Activated CD8-positive, alpha-beta memory T cell treated with anti-CD3 and anti-CD28 coated beads for 48 hours (primary cell): Measurements from ENCODE around the gene TRAPPC3.

Experiments used
- DNase-seq, 3 experiments: peaks; one replicate each; pipeline ENCODE4 v3.0.0-alpha.2; 2020; ENCODE audit warnings: low read depth in 2 of 3, low spot score in 2 of 3

The TRAPPC3 gene

DNA sequence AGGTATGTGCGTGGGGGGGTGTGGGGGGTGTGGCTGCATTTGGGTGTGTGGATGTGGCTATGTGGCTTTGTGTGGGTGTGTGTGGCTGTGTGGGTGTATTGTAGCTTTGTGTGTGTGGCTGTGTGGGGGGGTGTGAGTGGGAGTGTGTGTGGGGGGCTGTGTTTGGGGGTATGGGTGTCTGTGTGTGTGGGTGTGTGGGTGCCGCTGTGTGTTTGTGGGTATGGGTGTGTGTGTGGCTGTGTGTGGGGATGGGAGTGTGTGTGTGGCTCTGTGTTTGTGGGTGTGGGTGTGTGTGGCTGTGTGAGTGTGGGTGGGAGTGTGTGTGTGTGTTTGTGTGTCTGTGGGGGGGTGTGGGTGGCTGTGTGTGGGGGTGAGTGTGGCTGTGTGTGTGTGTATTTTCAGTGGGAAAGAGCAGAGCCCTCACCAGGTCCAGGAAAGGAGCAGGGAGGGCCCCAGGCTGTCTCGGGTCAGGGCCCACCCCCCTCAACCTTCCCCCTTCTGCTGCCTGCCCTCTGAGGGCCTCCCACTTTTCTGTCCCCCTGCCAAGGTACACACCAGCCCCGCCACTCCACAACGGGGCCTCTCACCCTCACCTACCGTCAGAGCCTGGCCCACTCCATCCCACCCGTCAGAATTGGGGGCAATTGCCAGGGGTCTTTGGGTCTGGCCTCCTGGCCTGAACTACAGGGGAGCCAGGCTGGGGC is 22.3 kb downstream of the TRAPPC3 start:
- no peak for DNase-seq

DNA sequence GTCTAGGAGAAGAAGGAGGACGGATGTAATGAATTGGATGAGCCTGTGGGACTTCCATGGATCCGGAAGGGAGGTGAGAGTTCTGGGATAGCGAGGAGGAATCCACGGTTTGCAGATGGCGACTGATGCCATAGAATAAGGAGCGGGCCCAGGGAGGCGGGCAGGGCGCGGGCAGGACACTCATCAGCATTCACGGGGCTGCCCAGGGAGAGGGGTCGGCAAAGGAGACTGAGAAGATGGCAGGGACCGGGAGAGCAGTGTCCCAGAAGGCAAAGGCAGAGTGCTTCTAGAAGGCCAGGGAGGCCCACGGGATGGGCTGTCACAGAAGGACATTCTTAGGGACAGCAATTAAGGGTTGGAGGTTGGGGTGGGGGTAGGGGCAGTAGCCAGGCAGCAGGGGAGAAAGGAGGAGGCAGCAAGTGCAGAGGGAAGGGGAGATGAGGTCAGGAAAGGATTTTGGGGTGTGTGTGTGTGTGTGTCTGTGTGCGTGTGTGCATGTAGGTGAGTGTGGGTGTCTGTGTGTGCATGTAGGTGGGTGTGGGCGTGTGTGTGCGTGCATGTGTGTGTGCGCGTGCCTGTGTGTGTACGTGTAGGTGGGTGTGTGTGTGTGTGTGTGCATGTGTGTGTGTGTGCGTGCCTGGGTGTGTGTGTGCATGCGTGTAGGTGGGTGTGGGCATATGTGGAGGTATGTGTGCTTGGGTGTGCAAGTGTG is 23.1 kb downstream of the TRAPPC3 start:
- no peak for DNase-seq

DNA sequence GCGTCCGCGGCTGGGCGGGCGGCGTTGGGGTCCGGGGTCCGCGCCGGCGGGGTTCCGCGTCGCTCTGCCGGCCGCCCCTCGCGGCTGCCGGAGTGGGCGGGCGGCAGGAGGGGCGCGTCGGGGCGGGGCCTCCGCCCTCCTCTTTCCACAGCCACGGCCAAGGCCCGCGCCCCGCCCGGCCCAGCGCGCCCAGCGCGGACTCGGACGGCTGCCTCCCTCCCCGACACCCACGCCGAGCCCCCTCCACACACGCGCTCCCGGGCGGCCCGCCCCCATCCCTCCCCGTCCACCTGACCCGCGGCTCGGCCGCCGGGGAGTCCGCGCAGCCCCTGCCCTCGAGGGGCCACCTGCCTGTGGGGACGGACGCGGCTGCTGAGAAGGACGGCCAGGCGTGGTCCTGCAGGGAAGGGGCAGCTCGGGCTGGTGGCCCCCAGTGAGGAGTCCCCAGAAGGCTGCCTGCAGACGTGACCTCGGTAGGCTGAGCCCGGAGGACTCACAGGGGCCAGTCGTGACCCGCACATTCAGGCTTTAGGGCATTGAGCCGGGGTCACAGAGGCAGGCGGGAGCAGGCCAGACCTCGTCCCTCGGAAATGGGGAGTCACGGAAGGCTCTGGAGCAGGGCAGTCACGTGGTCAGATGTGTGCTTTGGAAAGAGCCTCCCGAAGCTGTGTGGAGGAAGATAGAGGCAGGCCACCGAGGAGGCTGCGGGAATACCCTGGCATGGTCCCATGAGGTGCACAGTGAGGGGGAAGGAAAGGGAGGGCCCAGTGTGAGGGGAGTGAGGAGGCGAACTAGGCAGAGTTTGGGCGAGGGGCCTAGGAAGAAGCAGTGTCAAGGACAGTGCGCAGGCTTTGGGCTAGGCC is 23.9 kb downstream of the TRAPPC3 start, which contains the start of gene COL8A2:
Gene COL8A2, minus strand, starts transcription at position 94 of the 863 bp plus-strand sequence. CDS start 24,980 bp downstream, outside the sequence.
- DNase-seq: no peak

DNA sequence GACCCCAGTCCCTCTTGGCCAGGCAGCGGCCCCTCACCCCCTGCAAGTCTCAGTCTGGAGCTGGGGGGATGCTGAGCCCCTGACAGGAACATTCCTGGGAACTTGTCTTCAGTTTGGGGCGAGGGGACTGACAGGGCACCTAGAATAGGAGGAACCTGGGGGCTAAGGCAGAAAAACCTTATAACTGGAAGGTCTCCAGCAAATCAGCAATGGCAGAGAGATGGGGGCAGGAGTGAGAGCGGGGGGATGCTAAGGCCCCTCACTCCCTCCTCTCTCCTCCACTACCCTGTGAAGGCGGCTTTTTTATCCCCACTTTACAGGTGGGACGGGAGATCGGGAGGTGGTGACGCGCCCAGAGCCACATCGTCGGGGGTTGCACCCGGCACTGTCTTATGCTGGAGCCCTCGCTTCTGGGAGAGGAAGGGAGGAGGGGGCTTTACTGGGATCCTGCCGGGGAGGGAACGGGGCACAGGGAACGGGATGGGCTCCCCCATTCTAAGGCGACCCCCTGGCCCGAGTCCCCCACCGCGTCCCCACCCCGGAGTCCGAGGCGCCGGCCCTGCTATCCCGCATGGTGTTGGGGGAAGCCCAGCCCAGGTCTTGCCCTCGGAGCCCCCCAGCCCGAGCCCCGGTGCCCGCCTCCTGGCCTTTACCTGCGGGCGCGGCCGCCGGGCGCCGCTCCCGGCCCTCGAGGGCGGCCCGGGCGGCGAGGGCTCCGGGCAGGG is 24.7 kb downstream of the TRAPPC3 start:
- no peak for DNase-seq

DNA sequence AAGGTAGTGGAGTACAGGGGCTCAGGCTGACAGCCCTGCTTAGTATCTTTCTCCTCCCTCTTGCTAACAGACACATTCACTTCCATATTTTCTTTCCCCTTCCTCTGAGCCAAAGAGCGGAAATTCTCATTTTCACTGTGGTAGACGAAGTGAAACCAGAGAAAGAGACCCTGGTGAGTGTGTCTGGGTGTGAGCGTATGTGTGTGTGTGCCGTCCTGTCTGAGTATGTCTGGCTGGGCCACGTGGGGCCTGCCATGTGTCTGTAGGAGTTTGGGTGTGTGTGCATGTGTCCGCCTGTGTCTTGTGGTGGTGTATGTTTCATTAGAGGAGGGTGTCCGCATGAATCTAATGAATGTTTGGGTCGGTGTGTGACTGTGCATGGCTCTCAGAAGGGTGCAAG is 25.9 kb downstream of the TRAPPC3 start:
- no peak for DNase-seq

DNA sequence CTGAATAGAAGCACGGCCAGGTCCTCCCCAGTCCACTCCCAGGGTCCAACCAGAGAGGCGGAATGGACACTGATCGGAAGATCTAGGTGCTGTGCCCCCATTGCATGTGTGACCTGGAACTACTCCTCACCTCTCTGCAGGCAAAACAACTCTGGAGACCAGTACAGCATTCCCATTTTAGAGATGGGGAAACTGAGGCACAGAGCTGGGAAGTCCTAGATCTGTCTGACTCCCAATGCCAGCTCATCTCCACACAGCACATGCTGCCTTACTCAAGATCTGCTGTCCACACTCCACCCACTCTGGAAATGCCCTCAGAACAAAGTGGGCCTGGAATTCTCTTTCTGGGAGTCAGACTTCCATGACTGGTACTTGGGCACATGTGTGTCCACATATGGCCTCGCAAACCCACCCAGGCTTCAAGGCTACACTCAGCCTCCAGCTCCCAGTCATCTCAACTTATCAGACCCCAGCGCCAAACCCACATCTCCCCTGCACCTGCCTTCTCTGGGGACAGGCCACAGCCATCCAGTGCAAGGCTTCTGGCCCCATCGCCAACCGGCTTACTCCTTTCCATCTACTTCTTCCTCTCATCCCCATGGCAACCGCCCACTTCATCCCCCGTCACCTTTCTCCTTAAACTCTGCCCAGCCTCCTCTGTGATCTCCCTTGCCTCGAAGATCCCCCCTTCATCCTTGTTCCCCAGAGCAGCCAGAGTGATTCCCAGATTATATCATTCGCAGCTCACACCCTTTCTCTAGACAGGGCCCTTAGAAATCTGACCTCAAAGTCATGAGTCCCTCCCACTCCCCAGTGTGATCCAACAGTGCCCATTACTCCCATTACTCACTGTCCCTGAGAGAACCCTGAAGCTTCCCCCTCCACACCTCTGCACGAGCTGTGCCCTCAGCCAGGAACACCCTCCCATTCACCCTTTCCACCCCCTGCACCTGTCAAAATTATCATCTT is 26.9 kb downstream of the TRAPPC3 start:
- no peak for DNase-seq

DNA sequence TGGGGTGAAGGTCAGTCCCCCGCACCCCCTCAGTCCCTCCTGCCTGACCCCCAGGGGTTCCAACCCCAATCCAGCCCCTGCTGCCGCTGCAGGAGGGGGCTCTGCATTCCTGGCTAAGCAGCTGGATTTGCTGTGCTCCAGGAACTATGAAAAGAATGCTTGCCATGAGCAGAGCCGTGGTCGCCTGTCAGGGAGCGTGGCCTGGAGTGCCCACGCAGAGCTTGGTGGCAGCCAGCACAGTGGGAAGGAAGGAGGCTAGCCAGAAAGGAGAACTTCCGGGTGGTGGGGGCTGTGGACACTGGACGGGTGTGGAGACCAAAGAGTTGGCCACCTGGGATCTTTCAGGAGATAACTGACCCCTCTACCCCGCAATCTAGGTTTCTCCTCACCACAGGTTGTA is 29.8 kb downstream of the TRAPPC3 start:
- no peak for DNase-seq

DNA sequence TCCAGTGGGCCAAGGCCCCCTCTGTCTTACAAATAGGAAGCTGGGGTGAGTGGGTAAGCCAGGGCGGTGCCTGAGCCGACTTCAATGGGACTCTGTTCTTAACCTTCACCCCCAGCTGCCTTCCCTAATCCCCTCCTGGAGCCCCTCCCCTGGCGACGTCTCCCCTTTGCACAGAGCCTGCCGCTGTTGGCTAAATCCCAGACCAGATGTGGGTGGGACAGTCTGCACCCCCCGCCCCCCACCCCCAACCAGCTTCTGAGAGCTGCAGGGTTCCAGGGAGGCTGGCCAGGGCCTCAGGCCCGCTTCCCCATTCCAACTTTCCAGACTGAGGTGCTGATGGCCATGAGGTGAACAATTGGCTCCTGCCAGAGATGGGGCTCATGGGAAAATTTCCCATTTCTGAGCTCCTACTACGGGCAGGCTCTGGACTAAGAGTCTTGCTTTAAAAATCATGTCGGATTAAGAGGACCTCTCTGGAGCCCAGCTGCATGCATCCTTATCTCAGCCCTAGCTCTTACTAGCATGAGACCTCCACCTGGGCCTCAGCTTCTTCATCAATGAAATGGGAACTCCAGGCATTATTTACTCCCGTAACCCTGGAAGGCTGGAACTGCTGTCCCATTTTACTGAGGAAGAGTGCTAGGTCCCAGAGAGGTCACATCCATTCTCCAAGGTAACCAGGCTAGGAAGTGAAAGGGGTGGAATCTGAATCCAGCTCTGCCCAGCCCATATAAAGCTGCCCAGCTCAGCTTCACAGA is 30.7 kb downstream of the TRAPPC3 start:
- DNase-seq: no peak

DNA sequence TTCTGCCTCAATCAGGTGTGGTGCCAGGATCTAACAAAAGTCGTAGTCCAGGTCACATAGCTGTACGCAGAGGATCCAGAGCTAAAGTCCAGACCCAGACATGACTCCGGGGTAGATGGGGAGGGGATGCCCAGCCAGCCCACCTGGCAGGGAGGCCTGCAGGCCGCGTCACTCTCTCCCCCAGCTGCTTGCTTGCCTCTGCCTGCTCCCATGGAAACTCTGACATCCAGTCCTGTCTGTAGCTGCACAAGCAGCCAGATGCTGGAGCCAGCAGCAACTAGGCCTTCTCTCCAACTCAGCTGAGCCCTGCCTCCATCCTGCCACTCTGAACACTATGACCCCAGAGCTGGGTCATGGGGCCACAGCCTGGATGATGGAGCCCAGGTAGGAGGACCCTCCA is 32.4 kb downstream of the TRAPPC3 start:
- DNase-seq: no peak

DNA sequence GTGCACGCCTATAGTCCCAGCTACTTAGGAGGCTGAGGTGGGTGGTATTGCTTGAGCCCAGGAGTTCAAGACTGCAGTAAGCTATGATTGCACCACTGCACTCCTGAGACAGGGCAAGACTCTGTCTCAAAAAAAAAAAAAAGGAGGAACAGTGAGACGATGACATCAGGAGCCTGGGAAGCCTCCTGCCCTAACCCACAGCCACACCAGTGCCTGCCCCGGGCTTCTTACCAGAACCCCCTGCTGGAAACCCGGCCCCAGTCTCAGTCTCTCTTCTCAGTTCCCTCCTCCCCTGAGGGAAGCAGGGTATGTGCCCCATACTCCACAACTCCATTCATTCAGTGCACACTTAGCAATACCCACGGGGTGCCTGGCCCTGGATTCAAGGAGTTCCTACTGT is 33.4 kb downstream of the TRAPPC3 start:
- DNase-seq: no peak

DNA sequence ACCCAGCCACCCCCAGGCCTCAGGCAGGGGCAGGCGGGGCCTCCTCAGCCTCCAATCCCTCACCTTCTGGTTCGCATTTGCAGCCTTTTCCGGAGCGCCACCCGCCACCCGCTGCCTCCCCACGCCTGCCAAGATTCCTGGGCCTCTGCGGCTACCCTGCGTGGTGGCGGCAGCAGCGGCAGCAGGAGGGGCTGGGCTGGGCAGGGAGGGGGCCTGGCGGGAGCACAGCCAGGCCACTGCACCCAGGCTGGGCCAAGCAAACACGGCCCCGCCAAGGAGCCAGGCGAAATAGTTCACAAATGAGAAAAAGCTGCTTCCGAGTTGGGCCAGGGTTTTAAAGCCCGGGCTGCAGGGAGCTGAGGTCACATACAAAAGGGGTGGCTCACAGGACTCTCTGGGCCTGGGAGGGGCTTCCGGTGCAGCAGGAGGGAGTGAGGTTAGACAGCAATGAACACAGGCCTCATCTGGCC is 34.1 kb downstream of the TRAPPC3 start:
- DNase-seq: no peak

DNA sequence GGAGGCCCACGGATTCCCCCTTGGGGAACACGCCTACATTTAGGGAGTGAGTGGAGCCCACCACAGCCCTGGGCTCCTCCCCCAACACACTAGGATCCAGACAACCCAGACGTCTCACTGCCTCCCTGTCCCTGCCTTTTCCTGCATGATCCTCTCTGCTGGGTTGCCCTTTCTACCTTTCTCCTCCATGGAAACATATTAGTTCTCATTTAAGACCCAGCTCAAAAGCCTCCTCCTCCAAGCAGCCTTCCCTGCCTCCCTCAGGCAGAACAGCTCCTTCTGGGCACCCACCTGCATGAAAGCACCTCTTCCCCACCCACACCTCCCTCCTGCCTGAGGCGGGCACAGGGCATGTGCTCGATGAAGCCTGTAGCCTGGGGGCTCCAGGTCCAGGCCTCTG is 34.9 kb downstream of the TRAPPC3 start:
- no peak for DNase-seq

DNA sequence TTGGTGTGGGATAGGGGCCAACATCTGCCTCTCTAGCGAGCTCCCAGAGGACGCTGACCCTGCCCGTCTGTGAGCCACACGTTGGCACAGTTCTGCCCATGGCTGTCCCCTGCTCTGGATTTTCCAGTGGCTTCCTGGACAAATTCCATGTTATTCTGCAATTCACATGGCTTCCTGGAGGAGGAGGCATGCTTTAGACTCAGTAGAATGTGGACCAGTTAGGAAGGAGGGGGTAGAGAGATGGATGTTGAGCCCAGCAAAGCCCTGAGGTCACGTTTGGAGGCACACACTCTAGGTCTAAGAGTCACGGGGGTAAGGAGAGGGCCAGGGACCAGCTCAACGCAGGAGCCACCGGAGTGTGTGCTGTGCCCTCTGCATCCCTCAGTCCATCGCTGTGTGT is 36.5 kb downstream of the TRAPPC3 start:
- DNase-seq: no peak

DNA sequence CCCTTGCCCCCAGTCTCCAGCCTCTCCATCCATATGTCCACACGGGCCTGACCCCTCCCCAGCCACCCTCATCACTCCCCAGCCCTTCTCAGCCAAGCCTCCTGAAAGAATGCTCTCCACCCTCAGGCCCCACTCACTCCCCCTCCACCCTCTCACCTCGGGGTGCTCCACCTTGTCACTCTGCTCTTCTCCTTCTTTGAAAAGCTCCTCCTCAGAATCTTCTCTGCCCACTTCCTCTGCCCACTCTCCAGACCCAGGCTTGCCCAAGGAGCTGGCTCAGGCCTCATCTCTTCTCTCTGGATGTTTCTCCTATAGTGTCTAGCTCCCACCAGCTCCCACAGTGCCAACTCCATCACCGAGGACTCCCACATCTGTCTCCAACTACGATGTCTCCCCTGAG is 38.1 kb downstream of the TRAPPC3 start:
- no peak for DNase-seq

DNA sequence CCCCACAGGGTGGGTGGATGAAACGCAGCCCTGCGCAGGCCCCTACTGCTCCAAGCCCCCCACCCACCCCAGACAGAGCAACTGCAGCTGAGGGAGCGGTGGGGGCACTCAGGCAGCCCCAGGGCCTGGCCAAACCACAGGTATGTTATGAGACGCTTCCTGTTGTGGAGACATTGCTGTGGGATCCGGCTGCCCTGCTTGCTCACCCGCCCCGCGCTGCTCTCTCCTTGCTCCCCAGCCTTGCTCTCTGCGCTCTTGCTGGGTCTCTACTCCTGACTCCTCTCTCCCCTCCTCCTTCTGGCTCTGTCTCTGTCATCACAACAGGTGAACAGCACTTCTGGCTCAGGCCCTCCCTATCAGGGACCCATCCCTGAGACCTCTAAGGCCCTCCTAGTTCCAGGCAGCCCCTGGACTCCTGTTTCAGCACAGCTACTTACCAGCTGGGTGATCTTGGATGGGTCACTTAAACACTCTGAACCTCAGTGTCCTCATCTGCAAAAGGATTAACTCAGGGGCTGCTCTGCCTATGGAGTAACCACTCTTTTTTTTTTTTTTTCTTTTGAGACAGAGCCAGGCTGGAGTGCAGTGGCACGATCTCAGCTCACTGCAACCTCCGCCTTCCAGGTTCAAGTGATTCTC is 40.1 kb downstream of the TRAPPC3 start:
- DNase-seq: no peak

DNA sequence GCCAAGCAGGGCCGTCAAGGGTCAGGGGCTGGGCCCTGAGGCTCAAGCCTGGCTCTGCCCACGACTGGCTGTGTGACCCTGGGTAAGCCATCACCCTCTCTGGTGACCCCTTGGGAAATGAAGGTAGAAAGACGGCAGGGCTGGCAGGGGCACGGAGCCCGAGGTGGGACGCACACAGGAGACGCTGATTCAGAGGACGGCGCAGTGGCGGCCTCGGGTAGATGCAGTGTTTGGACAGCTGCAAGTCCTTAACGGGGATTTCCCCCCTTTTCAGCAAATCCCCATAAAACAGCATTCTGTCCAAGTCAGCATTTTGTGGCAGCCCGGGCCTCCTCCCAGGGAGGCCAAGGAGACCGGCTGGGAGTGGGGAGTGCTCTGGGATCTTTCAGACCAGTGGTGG is 41.0 kb downstream of the TRAPPC3 start:
- no peak for DNase-seq

DNA sequence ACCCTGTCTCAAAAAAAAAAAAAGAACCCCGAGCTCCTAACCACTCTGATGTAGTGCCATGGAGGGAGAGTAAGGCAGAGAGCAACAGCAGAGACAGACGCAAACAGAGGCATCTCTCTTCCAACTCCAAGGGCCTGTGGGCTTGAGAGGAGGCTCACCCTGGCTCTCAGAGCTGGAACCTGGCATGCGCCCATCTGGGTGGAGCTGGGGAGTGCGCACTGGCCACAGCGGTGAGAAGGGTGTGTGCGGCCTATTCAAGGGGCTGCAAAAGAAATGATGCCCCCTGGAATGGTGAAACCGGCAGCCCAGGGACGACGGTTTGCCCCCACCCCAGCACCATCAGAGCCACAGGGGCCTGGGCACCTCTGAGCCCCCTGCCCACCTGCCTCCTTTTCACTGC is 41.9 kb downstream of the TRAPPC3 start:
- no peak for DNase-seq

DNA sequence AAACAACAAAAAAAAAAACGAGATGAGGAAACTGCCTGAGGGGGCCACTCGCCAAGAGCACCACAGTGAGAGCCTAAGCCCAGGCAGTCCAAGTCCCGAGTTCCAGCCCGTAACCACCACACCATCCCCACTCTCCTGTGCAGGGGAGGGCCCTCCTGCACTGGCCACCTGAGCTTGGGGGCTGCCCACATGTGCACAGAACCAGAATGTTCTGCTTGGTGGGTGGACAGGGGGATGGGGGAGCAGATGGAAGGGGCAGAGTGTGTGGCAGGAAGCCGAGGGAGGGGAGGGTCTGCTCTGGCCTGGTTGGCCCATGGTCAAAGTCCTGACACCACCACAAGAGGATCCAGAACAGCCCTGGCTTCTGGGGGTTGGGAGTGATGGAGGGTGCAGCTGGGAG is 43.0 kb downstream of the TRAPPC3 start:
- no peak for DNase-seq

DNA sequence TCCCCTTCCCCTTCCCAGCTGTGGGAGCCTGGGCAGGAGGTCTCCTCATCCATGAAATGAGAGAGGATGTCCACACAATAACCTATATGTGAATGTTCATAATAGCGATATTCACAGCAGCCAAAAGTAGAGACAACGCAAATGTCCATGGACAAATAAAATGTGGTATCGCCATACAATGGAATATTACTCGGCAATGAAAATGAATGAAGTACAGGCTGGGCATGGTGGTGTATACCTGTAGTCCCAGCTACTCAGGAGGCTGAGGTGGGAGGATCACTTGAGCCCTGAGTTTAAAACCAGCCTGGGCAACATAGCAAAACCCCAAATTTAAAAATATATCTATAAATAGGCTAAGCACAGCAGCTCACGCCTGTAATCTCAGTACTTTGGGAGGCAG is 47.7 kb downstream of the TRAPPC3 start:
- DNase-seq: no peak
